IPS-11a (cell line): ENCODE data around the gene TBL1X.

Source experiments
- H3K4me3 ChIP-seq: one replicate; pipeline ENCODE4 v1.5.1; 2013; ENCODE audit warnings: low read depth, low read length, control low read depth

The TBL1X gene

DNA sequence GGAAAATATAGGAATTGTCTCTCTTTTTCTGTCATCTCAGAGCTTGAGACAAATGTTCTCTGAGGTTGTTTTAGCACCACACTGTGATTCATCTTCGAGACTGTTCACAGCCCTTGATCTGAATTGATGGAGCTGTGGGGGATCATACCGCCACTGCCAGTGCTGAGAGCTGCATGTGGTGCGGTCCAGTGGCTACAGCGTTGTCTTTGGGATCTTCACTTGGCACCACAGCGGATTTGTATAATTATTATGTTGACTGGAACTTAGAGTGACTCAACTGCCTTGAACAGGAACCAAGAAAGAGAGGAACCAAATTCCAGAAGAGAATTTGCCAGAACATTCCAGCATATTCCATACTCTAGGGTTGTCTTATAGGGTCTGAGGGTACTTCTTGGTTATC, 29.1 kb downstream of the TBL1X start:
- no peak overlapping the region for H3K4me3 ChIP-seq

DNA sequence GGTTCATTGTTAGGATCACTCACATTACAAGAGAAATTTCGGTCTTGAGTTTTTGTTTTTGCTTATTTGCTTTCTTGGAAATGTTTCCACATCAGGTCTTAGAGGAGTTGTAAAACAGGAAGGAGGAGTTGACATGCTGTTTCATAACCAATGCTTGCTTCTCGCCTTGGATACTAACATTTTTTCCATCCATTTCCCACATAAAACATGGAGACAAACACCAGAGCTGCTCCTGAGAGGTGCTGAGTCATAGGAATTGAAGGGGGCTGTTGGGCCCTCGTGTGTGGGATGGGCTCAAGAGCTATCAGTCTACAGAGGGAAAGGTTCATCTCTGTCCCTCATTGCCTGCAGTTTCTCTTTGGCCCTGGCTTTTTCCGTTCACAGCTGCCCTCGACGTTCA, 29.9 kb downstream of the TBL1X start:
- H3K4me3 ChIP-seq, result no peak overlapping the region

DNA sequence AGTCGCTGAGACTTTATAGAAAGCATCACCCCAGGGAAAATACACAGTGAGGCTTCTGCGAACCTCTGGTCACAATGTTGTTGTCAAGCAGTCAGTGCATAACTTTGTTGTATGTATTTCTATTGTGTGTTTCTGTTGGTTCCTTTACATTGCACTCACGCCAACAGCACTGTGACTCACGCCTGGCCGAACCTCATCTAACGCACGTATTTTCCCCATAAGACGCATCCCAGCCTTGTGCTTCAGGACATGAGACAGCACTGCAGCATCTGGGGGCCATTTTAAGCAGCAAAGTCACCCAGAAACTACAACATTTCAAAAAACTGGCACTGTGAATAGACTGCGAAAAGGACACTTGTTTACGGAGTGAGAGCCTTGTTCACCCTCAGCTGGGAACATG, 30.6 kb downstream of the TBL1X start:
- H3K4me3 ChIP-seq, result no peak overlapping the region

DNA sequence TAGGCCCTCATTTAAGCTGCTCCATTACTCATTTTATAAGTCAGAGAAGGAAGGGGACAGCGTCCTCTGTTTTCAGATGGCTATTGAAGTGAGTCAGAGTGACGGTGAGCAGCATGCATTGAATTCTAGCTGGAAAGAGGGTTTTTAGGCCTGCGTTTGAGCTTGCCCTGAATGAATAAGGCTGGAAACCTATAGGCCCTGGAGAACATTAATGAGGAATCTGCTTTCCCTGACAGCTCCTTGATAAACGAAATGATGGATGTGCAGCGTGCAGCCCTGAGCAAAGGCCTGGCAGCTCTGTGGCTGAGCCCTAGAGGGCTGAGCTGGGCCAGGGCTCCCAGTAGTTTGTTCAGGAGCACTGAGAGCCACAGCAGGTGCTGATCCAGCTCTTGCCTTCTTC, 33.4 kb downstream of the TBL1X start:
- no peak overlapping the region for H3K4me3 ChIP-seq

DNA sequence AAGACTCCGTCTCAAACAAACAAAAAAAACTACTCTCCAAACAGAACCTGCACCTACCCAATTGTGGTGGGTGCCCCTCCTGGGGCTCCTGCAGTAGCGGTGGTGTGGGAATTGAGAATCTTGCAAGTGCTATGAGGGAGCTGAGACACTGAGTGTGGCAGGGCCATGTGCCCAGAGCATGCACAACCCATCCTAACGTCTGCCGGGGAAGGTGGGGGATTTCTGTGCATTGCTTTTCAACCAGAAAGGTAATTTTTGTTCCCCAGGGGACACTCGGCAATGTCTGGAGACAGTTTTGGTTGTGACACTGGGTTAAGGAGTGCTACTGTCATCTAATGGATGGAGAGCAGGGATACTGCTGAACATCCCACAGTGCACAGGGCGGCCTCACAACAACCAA, 35.7 kb downstream of the TBL1X start:
- H3K4me3 ChIP-seq, result no peak overlapping the region

DNA sequence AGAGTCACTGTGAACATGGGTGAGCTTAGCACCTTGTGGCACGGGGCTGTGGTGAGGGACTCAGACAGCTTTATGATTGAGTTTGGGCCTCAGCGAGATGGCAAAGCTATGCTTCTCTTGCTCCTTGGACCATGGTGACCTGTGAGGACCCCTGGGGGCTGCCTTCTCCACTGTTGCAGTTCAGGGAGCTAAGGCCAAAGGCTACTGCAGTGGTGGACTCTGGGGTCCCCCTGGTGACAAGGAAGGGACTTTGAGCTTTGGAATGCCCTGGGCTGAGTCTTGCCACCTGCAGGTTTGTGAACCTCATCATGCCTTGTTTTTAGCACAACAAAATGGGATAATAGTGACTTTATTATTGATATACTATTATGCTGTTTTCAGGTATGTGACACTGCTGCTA, 36.5 kb downstream of the TBL1X start:
- no peak overlapping the region for H3K4me3 ChIP-seq

DNA sequence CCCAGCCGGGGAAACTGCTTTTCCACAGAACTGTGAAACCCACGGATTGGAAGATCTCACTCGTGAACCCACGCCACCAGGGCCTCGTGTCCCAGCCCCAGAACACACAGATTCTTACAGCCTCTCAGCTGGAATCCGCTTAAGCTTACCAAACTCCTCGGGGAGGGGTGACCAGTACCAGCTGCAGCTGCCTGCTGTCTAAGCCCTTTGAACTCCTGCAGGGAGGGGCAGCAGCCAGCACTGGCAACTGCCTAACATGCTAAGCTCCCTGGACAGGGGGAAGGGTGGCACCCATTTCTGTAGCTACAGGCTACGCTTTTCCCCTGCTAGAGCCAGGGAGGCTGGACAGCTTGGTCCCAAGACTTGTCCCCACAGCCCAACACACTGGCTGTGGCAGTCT, 38.4 kb downstream of the TBL1X start:
- H3K4me3 ChIP-seq, result no peak overlapping the region

DNA sequence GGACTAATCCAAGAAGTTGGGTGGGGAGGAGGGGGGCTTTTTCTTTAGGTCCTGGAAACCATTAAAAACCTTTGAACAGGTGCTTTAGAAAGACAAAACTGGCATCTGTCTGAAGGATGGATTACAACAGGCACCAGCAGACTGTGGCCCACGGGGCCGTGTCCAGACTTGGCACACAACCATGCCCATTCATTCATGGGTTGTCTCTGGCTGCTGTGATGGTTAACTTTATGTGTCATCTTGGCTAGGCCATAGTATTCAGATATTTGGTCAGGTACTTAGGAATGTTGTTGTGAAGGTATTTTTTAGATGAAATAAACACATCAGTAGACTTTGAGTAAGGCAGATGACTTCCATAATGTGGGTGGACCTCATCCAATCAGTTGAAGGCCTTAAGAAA, 45.5 kb downstream of the TBL1X start:
- H3K4me3 ChIP-seq, result no peak overlapping the region

DNA sequence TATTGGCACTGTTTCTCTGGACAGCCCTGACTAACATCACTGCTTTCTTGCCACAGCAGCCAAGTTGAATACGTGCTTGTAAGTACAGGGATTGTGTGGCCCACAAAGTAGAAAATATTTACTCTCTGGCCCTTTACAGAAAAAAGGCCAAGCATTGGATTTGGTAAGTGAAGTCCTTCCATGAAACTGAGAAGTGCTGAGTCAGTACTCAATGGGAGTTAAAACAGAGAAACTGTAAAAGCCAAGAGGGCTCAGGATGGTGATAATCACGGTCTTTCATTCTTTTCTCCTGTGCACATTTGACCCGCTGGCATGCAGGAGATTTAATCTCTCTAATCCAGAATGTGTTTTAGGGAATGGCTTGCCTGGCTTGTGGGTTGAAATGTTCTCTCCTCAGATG, 46.1 kb downstream of the TBL1X start:
- no peak overlapping the region for H3K4me3 ChIP-seq

DNA sequence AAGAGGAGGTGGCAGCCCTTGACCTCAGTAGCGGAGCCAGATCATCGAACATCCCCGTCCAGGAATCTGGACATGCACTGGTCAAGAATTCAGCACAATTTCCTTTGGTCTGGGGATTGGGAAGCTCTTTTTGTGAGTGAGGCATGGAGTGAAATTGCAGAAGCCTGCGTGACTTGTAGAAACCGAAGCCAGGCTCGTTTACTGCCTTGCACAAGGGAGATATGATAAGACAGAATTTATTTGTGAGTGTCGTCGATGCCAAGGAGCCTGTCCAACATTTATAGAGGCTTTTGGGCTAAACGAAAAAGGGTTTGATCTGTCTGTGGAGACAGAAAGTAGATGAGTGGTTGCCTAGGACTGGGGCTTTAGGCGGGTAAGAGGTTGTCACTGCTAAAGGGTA, 50.6 kb downstream of the TBL1X start:
- H3K4me3 ChIP-seq, result no peak overlapping the region

DNA sequence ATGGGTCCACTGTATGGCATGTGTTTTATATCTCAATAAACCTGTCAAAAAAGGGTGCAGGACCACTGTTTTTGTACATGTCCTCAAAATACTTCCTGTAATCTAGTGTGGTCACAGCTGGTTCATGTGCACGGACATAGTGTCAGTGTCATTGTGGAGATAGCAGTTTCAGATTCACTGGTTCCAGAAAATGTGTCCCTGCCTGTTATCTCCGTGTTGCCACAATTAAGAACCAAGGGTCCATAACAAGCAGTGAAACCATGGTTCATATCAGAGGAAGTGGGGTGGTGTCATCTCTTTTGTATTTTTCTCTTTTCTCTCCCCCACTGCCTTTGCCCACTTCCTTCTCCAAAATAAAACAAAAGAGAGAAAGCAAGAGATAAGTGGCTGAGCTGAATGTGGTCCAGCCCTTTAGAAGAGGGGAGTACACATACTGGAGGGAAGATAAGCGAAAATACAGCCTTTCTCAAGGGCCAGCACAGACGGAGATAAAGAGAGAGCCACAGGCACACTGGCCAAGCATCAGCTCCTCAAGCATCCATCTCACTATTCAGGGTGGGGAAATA, 51.2 kb downstream of the TBL1X start:
- H3K4me3 ChIP-seq, result no peak overlapping the region

DNA sequence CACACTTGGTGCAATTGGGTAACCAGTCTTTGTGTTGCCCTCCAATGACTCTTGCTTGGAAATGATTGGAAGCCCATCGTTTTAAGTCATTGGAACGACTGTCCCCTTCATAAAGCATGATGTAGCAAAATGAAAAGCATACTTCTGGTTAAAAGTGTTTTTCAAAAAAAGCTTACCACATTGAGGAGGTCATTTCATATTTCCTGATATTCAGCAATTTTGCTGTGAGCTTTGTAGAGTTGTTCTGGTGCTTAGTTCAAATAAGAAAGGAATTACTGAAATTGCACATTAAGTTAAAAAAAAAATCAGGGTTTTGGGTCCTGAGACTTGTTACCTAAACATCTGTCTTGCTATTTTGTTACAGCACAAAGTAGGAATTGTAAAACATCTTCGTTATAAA, 51.8 kb downstream of the TBL1X start:
- H3K4me3 ChIP-seq, result no peak overlapping the region

DNA sequence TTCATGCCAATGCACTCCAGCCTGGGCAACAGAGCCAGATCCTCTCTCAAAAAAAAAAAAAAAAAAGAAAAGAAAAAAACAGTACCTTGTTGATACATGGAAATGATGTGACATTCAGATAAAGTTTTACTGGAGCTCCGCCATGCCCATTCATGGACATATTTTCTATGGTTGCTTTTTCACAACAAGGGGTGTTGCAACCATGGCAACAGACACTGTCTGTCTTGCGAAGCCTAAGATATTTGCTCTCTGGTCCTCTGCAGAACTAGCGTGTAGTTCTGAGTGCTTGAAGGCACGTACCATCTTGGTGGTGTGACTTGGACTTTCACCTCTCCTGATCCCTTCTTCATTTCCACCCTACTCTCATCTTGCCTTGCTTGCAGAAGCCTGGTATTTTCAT, 53.2 kb downstream of the TBL1X start:
- H3K4me3 ChIP-seq, result no peak overlapping the region

DNA sequence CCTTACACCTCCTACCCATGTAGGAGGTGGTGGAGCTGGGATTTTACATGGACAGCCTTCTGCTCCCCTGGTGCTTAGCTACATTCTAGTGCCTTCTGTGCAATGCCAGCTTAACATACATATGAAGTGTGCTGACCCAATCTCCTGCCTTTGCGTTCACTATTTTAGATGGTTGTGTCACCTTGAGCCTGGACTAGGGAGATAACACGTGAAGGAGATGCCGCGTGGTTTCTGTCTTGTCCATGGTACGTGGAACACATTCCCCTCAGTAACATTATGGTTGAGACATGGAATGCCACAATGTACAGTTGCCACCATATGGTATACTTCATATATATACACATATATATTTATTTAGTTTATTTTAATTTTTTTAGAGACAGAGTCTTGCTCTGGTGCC, 54.0 kb downstream of the TBL1X start:
- H3K4me3 ChIP-seq, result no peak overlapping the region

DNA sequence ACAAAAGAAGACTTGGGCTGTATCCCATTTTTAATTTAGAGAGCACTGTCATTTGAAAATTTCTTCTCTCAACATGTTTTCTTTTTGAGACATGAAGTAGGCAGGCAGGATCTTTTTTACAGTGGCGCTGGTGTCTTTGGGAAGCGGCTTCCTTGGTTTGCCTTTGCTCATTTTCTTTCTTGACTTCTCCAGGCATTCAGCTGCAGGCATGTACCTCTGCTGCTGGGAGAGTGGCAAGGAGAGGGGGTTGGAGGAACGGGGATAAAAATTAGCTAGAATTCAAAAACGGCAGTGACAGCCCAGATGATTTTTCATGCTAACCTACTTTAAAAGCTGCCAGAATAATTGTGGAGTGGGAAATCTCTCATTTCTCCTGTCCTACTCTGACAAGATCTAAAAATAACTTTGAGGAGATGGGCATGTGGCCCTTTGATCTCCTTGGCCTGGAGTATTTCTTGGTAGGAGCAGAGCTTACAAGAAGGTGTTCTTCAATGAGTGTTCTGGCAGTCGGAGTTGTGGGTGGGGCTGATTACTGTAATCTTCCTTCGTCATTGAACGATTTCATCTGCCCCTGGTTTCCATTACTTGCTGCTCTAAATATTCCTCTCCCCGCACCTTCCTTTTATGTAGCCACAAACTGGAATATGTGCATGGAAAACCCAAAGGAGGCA, 54.8 kb downstream of the TBL1X start:
- no peak overlapping the region for H3K4me3 ChIP-seq

DNA sequence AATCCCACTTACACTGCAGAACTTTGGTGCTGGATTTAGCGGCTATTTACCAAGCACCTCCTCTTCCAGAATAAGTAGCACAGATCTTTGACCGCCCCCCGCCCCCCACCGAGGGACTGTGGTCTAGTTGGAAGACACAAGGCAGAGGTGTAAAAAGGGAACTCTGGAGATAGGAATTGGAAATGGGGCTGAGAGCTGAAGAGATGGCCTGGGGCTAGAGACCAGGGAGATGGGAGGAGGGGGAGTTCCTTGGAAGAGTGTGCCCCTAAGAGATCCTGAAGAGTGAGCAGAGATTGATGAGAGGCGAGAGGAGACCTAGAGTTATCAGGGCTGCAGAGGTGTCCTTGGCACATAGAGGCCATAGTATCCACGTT, 55.3 kb downstream of the TBL1X start:
- H3K4me3 ChIP-seq, result no peak overlapping the region

DNA sequence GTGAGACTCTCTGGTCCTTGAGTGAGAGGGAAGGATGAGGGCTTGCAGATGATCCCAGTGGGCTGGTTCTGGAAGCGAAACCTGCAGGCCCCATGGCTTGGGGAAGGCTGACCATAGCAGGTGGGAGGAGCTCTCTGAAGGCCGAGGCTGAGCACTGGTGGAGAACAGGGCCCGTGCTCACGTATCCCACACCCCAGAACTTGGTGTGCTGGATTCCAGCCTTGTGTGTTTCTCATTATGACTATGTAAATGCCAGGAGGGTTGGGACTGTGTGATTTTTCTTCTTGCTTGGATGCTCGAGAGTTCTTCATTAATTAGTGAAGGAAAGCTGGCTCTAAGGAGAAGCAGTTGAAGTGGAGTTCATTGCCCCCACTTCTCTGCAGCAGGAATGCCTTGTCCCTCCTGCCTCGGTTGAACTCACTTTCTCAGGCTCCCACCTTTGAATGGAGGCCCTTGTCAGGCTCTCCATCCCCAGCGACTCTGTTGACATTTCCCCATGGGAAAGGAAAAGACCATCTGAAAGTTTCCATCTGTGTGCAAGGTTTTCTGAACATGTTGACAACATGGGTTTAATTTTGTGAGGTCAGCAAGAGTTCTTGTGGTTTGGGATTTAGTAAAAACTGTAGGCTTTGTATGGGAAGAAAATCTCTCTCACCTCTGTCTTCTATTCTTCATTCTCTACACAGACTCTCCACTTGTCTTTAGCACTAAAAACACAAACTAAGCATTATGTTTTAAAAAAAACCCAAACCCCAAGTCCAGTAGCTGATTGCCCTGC, 57.7 kb downstream of the TBL1X start:
- no peak overlapping the region for H3K4me3 ChIP-seq

DNA sequence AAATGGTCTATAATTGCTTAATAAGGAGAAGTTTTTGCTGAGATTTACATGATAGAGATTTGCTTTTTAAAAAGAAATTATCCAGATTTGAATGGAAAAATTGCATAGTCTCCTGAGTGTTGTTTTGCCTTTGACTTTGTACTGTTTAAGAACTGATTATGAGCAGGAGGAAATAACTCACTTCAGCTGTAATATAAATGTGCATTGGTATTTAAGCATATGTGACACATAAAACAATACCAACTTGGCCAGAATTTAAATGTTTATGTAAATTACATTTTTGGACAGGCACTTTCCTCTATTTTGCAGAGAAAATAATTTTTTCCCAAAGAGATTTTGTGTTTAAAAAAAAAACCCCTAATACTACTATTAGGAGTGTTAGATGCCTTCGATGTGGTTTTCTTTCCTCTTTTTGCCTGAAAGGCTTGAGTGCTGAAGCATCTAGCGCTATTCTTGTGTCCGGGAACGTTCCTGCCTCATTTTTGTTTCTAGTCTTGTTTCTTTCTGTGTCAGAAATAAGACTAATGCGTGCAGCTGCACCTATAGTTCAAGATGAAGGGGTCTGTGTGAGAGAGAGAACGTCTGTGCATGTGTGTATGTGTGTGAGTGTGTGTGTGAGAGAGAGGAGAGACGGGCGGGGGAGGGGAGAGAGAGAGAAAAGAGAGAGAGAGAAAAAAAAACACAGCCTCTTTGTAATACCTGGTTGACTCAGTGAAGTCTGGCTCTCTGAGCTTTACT, 60.8 kb downstream of the TBL1X start:
- H3K4me3 ChIP-seq, result no peak overlapping the region

DNA sequence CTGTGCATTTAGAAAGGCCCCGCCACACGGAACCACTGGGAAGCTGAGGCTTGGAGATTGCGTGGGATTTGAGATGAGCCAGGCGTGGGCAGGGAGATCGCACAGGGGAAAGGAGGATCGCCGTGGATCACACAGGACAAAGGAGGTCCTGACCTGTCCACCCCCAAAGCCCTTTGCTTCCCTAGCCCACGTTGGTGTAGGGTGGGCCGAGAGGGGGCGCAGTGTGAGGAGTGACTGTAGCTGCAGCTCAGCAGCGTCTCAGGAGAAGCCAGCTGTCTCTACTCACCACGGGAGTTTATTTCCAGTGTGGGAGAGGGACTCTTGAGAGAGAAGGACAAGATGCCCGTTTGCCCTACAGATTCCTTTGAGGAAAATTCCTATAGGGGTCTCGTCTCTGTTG, 62.1 kb downstream of the TBL1X start:
- no peak overlapping the region for H3K4me3 ChIP-seq

DNA sequence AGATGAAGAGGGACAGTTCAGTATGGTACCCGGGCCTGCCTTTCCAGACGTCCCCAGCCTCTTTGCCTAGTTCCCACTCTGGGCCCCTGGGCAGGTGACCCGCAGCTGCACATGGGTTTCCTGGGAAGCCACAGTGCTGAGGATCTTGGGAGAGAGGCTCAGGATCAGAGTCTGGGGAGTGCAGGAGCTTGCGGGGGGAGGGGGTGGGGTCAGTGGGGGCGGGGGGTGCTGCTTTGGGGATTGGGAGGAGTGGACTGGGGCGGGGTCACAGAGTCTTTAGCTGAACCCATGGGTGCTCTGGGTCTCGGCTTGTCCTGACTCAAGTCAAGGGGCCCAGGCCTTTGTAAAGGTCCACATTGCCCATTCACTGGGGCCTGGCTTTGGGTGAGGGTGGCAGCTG, 63.6 kb downstream of the TBL1X start:
- no peak overlapping the region for H3K4me3 ChIP-seq

DNA sequence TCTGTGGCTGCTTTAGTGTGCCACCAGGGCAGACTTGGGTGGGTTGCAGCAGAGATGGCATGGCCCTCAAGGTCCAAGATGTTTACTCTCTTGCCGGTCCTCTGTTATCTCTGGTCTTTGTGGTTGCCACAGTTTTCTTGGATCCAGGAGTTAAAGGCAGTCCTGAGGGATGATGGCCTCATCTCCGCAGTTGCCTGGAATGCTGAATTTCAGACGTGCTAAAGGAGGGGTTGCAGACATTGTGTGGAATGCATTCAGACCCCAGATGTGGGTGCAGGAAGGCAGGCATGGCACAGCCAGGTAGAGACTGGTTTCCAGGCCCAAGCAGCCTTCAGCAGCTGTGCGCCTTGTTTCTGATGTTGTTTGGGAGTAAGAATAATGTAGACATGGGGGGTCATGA, 64.4 kb downstream of the TBL1X start:
- H3K4me3 ChIP-seq, result no peak overlapping the region

DNA sequence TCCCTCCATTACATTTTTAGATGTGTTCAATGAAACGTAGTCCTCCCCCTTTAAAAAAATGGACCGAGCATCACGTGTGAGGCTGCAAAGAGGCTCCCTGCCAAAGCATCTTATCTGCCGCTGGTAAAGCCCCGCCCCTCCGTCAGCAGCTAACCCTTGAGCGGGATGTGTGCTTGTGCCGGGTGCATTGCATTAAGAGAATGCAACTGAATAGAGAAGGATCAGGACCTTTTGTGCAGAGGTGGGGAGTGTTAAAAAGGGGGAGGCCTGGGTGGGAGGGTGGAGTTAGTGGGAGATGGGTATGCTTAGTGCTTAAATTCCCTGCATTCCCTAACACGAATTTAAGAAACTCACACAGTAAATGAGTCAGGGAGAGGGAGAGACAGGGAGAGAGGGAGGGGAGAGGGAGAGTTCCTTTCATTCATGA, 66.0 kb downstream of the TBL1X start:
- H3K4me3 ChIP-seq, result no peak overlapping the region
